CD4-positive, alpha-beta T cell treated with Interleukin-12 subunit alpha and Interleukin-12 subunit beta, for 1 hour (primary cell): ENCODE results near the gene MYL6.

ENCODE experiments used
- DNase-seq: peaks from one replicate; pipeline ENCODE4 v3.0.0-alpha.2; 2020

The MYL6 gene

GRCh38 chr12:56157201-56158028 is 744 bp upstream of the MYL6 start:
- peak; percentile 73 for DNase-seq

- DNase-seq = peak; percentile 27
Observed at GRCh38 chr12:56158926-56159461, 835 bp downstream of the MYL6 start.

DNA sequence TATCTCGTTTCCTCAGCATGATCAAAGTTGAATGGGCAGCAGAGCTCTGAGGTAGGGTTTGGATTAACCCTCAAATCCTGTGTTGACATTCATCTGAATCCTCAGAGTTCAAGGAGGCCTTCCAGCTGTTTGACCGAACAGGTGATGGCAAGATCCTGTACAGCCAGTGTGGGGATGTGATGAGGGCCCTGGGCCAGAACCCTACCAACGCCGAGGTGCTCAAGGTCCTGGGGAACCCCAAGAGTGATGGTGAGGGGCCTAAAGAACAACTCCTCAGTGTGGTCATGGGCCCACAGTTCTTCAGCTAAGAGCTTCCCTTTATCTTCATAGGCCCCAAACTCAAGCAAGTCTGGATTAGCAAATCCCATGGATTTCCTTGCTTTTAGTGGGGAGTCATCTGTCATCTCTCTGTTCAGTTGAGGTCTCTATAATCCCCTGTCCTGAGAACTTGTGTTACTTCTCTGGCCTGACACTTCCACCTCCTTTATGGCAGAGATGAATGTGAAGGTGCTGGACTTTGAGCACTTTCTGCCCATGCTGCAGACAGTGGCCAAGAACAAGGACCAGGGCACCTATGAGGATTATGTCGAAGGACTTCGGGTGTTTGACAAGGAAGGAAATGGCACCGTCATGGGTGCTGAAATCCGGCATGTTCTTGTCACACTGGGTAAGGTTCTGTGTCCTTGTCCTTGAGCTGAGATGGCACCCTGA is 1.5 kb downstream of the MYL6 start:
- no peak for DNase-seq

DNA sequence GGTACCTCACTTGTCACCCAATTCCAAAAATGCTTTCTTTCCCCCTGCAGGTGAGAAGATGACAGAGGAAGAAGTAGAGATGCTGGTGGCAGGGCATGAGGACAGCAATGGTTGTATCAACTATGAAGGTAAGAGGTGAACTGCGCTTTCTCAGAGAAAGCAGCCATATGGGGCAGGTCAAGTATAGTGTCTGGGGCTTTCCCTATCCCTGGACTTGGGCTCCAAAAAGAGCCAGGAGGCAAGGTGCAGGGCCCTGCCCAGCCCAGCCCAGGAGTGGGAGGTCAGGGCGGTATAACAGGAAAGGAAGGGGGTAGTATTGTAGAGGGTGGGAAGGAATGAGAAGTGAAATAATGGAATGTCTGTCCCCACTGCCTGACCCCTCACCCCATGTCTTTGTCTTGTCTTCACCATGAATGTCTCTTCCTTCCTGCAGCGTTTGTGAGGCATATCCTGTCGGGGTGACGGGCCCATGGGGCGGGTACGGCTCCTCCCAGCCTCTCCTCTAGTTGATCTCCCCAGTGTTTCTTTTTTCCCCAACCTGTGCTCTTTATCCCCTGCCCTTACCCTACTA is 2.1 kb downstream of the MYL6 start:
- peak; percentile 75 for DNase-seq

- no peak for DNase-seq
Observed at GRCh38 chr12:56160894-56161689, 2.9 kb downstream of the MYL6 start.

- DNase-seq = no peak
Observed at GRCh38 chr12:56161690-56162351, 3.7 kb downstream of the MYL6 start.

GRCh38 chr12:56162468-56163290 is 4.5 kb downstream of the MYL6 start:
- DNase-seq = no peak

GRCh38 chr12:56163533-56164344 is 5.6 kb downstream of the MYL6 start:
- peak; percentile 13 for DNase-seq

DNA sequence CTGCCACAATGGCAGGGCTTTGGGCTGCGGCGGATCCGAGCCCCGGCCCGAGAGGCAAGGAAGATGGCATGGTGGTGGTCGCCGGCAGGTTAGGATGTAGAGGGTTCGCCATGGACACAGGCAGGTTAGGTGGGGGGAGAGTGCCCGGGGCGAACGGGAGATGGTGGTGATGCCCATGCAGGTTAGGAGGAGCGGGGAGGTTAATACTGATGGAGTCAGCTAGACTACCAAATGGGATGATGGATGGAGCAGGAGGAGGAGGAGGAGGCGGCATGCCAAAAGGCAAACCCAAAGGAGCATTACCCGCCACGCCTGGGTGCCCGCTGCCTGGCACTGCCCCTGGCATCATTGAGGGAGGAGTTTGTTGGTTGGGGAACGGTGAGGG is 6.2 kb downstream of the MYL6 start:
- peak; percentile 18 for DNase-seq

- peak; percentile 13 for DNase-seq
Observed at GRCh38 chr12:56165369-56165768, 7.2 kb downstream of the MYL6 start.

DNA sequence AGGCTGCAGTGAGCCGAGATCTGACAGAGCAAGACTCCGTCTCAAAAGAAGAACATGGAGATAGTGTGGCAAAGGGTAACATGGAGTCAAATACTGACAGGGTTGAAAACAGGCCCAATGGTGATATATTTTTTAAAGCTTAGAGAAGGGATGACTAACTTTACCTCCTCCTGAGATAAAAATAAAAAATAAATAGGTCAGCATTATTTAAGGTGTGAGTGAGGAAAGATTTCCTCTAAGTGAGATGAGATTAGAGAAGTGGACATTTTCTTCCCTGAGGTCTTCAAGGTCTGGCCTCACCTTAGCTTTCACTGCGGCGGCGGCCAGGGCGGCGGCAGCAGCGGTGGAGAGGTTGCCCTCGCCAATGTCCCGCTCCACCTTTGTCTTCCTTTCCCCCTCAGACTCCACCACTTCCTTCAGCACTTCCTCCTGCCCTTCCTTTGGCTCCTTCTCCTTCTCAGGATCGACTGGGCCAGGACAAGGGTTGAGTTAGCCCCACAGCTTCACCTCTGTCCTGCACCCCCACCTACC is 11.1 kb downstream of the MYL6 start:
- no peak for DNase-seq

- DNase-seq = no peak
Observed at GRCh38 chr12:56172839-56173238, 14.7 kb downstream of the MYL6 start.

- no peak for DNase-seq
Observed at GRCh38 chr12:56178347-56178746, 20.2 kb downstream of the MYL6 start.

DNA sequence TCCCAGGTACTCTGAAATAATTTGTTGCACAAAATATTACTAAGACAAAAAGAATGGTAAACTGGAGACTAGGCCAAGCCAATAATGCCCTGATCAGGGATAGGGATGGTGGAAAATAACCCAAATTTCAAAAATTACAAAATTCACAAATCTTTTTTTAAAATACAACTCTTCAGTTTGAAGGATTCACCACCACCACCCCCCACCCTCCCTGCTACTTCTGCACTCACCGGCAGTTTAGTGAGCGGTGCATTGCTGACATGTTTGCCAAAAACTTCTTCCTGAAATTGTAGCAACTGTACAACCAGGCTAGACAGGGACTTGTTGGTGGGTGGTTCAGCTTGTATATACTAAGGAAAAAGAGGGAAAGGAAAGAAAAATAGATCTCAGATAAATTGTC is 28.8 kb downstream of the MYL6 start:
- DNase-seq = no peak

GRCh38 chr12:56188131-56188777 is 30.1 kb downstream of the MYL6 start:
- no peak for DNase-seq

DNA sequence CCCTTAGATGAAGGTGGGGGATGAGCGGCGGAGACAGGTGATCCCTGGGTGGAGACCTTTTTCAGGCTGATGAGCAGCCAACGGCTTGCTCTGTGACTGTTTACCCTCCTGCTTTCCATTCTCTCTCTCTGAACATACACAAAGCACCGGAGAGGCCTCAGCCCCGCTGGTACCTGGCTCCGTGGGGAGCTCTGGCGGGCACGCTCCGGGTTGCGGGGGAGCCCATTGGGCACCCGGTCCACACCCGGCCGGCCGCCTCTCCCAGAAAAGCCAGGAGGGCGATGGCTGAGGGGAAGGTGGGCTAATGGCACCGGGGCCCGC is 30.6 kb downstream of the MYL6 start:
- no peak for DNase-seq

GRCh38 chr12:56189099-56189917 is 31.1 kb downstream of the MYL6 start, which contains the start of gene SMARCC2:
SMARCC2 (minus strand) TSS chr12:56189483; CDS start chr12:56189461, 22 bp downstream.
- DNase-seq = peak; percentile 90

DNA sequence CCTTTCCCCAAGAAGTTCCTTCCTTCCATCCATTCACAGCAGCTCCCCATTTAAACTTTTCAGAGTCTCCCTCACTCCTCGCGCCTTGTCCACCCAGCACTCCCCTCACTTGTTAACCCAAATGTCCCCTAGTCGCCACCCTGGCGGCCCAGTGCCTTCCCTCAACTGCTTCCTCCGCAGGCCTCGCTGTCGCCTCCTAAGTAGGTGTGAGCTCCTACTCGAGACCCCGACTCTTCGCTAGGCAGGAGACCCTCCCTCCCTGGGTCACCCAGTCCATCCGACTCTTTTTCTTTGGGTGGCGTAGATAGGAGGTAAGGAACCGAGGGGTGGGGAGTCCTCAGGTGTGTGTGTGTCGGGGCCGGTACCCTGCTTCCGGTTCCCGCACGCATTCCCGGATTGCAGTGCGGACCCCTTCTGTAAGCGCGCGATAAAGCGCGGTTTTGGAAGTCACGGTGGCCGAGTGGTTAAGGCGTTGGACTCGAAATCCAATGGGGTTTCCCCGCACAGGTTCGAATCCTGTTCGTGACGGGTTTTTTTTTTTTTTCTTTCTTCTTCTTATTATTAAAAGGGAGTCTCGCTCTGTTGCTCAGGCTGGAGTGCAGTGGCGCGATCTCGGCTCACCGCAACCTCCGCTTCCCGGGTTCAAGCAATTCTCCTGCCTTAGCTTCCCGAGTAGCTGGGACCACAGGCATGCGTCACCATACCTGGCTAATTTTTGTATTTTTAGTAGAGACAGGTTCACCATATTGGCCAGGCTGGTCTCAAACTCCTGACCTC is 31.9 kb downstream of the MYL6 start:
- DNase-seq = peak; percentile 82
